Activated naive CD4-positive, alpha-beta T cell (primary cell): ENCODE measurements around the gene SLC26A4.
A peak's percentile ranks its signal among the peaks of the same experiment; 100 is the strongest.

ENCODE experiments used
- DNase-seq, 4 experiments: peaks; one replicate each; lab custom pipeline; 2025; lab: John Stamatoyannopoulos, UW

Gene SLC26A4

GRCh38 chr7:107696330-107696946, 35.8 kb downstream of the SLC26A4 start:
- no peak for DNase-seq

- DNase-seq, result no peak
Measured at GRCh38 chr7:107697321-107698049, 36.9 kb downstream of the SLC26A4 start.

- DNase-seq, result no peak
Measured at GRCh38 chr7:107700570-107700969, 39.9 kb downstream of the SLC26A4 start.

GRCh38 chr7:107701191-107701590, 40.6 kb downstream of the SLC26A4 start:
- no peak for DNase-seq

- no peak for DNase-seq
Measured at GRCh38 chr7:107703219-107703618, 42.6 kb downstream of the SLC26A4 start.

- DNase-seq, result no peak
Measured at GRCh38 chr7:107703872-107704271, 43.2 kb downstream of the SLC26A4 start.

GRCh38 chr7:107708956-107709355, 48.3 kb downstream of the SLC26A4 start:
- DNase-seq, result no peak

- DNase-seq, result no peak
Measured at GRCh38 chr7:107711301-107711700, 50.7 kb downstream of the SLC26A4 start.

- no peak for DNase-seq
Measured at GRCh38 chr7:107712025-107712424, 51.4 kb downstream of the SLC26A4 start.

GRCh38 chr7:107712896-107713295, 52.3 kb downstream of the SLC26A4 start:
- no peak for DNase-seq

GRCh38 chr7:107715531-107715930, 54.9 kb downstream of the SLC26A4 start:
- DNase-seq, result no peak

- no peak for DNase-seq
Measured at GRCh38 chr7:107718456-107719193, 58.0 kb downstream of the SLC26A4 start.

GRCh38 chr7:107721286-107721685, 60.7 kb downstream of the SLC26A4 start:
- DNase-seq, result no peak

- no peak for DNase-seq
Measured at GRCh38 chr7:107723255-107723654, 62.6 kb downstream of the SLC26A4 start.

- DNase-seq, result peak in 1 of 4 experiments; percentile 8
Measured at GRCh38 chr7:107725138-107725740, 64.6 kb downstream of the SLC26A4 start.

GRCh38 chr7:107726356-107727130, 65.9 kb downstream of the SLC26A4 start:
- no peak for DNase-seq

GRCh38 chr7:107728276-107728675, 67.6 kb downstream of the SLC26A4 start:
- no peak for DNase-seq

- DNase-seq, result peak; percentile 26 to 72 (median 52)
Measured at GRCh38 chr7:107742678-107743566, 82.3 kb downstream of the SLC26A4 start.

GRCh38 chr7:107743567-107744344, 83.1 kb downstream of the SLC26A4 start, which contains the start of gene CBLL1:
CBLL1 (plus strand) TSS chr7:107744142; CDS start chr7:107744164, 22 bp downstream.
- DNase-seq, result peak; percentile 89 to 97 (median 94)

- DNase-seq, result no peak
Measured at GRCh38 chr7:107744345-107744750, 83.7 kb downstream of the SLC26A4 start.
